ENCODE data around the gene PAX2. TPM values are rescaled to one million over a fixed set of nuclear protein-coding genes. Genes with fewer than 3 reads are reported as not detected.

Gene PAX2
- polyA plus RNA-seq, 3 donors, result not detected

GRCh38 chr10:100735337-100736143 is 9.8 kb upstream of the PAX2 start:
- Histone ChIP-seq H3K36me3 (replicated peaks in 1 of 2; ENCODE audit: control insufficient read depth in 1 of 2, insufficient read depth in 2 of 2, low read length in 2 of 2) (no peaks in the 10 kb centered on the region), H3K4me1 (ENCODE audit: control insufficient read depth in 1 of 2, insufficient read depth in 2 of 2, low read length in 2 of 2) (peaks cover 12 to 14% of the 10 kb centered on the region in 2 donors), H3K9ac (ENCODE audit: insufficient read depth, low read length, poor library complexity, severe bottlenecking) (no peak overlapping the region), H3K27ac (ENCODE audit: low read depth in 1 of 2, low read length in 2 of 2) (no peak overlapping the region), H3K27me3 (ENCODE audit: control insufficient read depth in 2 of 2, insufficient read depth in 2 of 2, low read length in 2 of 2) (peaks cover 79 to 97% of the 10 kb centered on the region in 2 donors), H3K79me2 (ENCODE audit: insufficient read depth, low read length) (no peaks in the 10 kb centered on the region), H4K20me1 (ENCODE audit: insufficient read depth, low read length) (no peaks in the 10 kb centered on the region), H3K4me3 (replicated peaks in 1 of 3; ENCODE audit: low read depth in 2 of 3, low read length in 3 of 3) (no peak overlapping the region), H3K4me2 (replicated peaks; ENCODE audit: extremely low read depth, low read length, poor library complexity, severe bottlenecking) (no peak overlapping the region), H2AFZ (ENCODE audit: insufficient read depth, low read depth, low read length, poor library complexity, severe bottlenecking) (no peak overlapping the region), H3K9me3 (replicated peaks in 1 of 2; ENCODE audit: control insufficient read depth in 1 of 2, insufficient read depth in 1 of 2, low read length in 2 of 2) (peaks cover 6 to 40% of the 10 kb centered on the region in 2 donors)
- WGBS (ENCODE audit: insufficient coverage), result 4% methylated on average over 60 of the region's 73 CpGs
- H3K27ac Mint-ChIP-seq, result no peak overlapping the region
- peaks cover 0 to 22% (median 12%) of the 10 kb centered on the region in 7 donors for H3K9me3 Mint-ChIP-seq
- peaks cover 29% of the 10 kb centered on the region for H3K4me1 Mint-ChIP-seq
- intact Hi-C loops (cut with micrococcal nuclease), result loop anchor here in 1 of 2 donors (10.0 kb wide), 1 partner anchor 171 kb away; no protein-coding TSS in a partner anchor
- peak overlapping the region in 1 of 2 donors; percentile 67 for H3K4me3 Mint-ChIP-seq
- DNase-seq, result no peak
- no peak for TF ChIP-seq CTCF (IDR thresholded peaks at IDR 0.05)
- peaks cover 2 to 19% of the 10 kb centered on the region in 2 donors for H3K36me3 Mint-ChIP-seq
- H3K27me3 Mint-ChIP-seq (ENCODE audit: low read depth in 3 of 3), result peaks cover 96 to 99% (median 96%) of the 10 kb centered on the region in 3 donors

GRCh38 chr10:100736144-100736808 is 9.1 kb upstream of the PAX2 start:
- intact Hi-C loops (cut with micrococcal nuclease), result loop anchor here in 1 of 2 donors (10.0 kb wide), 1 partner anchor 171 kb away; no protein-coding TSS in a partner anchor
- H3K27ac Mint-ChIP-seq, result no peak overlapping the region
- peaks cover 22% of the 10 kb centered on the region for H3K4me1 Mint-ChIP-seq
- no peak overlapping the region for H2AFZ ChIP-seq (ENCODE audit: insufficient read depth, low read depth, low read length, poor library complexity, severe bottlenecking)
- H3K9me3 ChIP-seq (replicated peaks in 1 of 2; ENCODE audit: control insufficient read depth in 1 of 2, insufficient read depth in 1 of 2, low read length in 2 of 2), result peaks cover 4 to 45% of the 10 kb centered on the region in 2 donors
- H3K27ac ChIP-seq (ENCODE audit: low read depth in 1 of 2, low read length in 2 of 2), result no peak overlapping the region
- peaks cover 4 to 7% of the 10 kb centered on the region in 2 donors for H3K4me1 ChIP-seq (ENCODE audit: control insufficient read depth in 1 of 2, insufficient read depth in 2 of 2, low read length in 2 of 2)
- H3K27me3 ChIP-seq (ENCODE audit: control insufficient read depth in 2 of 2, insufficient read depth in 2 of 2, low read length in 2 of 2), result peaks cover 84 to 97% of the 10 kb centered on the region in 2 donors
- no peaks in the 10 kb centered on the region for H4K20me1 ChIP-seq (ENCODE audit: insufficient read depth, low read length)
- H3K27me3 Mint-ChIP-seq (ENCODE audit: low read depth in 3 of 3), result peaks cover 96 to 99% (median 96%) of the 10 kb centered on the region in 3 donors
- no peak overlapping the region for H3K4me2 ChIP-seq (replicated peaks; ENCODE audit: extremely low read depth, low read length, poor library complexity, severe bottlenecking)
- H3K36me3 ChIP-seq (replicated peaks in 1 of 2; ENCODE audit: control insufficient read depth in 1 of 2, insufficient read depth in 2 of 2, low read length in 2 of 2), result no peaks in the 10 kb centered on the region
- no peak for TF ChIP-seq CTCF (IDR thresholded peaks at IDR 0.05)
- H3K9ac ChIP-seq (ENCODE audit: insufficient read depth, low read length, poor library complexity, severe bottlenecking), result no peak overlapping the region
- H3K79me2 ChIP-seq (ENCODE audit: insufficient read depth, low read length), result no peaks in the 10 kb centered on the region
- H3K4me3 Mint-ChIP-seq, result peak overlapping the region in 1 of 2 donors; percentile 84
- 21% methylated on average over 3 of the region's 6 CpGs for WGBS (ENCODE audit: insufficient coverage)
- peaks cover 2 to 19% of the 10 kb centered on the region in 2 donors for H3K36me3 Mint-ChIP-seq
- peaks cover 0 to 22% (median 8%) of the 10 kb centered on the region in 7 donors for H3K9me3 Mint-ChIP-seq
- no peak overlapping the region for H3K4me3 ChIP-seq (replicated peaks in 1 of 3; ENCODE audit: low read depth in 2 of 3, low read length in 3 of 3)
- DNase-seq, result no peak

Measured in CD14-positive monocyte (primary cell).